ENCODE measurements around the gene PRKCA.
"Not testable (repeated sequence)": the region's sequence is repeated elsewhere in the genome, so short reads cannot be mapped to it uniquely, and the experiment has no call there.

The PRKCA gene

GRCh38 chr17:66386498-66387351, 84.3 kb downstream of the PRKCA start:
- no peak for DNase-seq (ENCODE audit: low read depth)

GRCh38 chr17:66387392-66387981, 85.1 kb downstream of the PRKCA start:
- DNase-seq (ENCODE audit: low read depth), result no peak

- DNase-seq (ENCODE audit: low read depth), result no peak
Measured at GRCh38 chr17:66392783-66393437, 90.5 kb downstream of the PRKCA start.

- no peak for DNase-seq (ENCODE audit: low read depth)
Measured at GRCh38 chr17:66395961-66396360, 93.5 kb downstream of the PRKCA start.

- no peak for DNase-seq (ENCODE audit: low read depth)
Measured at GRCh38 chr17:66397486-66397885, 95.1 kb downstream of the PRKCA start.

- no peak for DNase-seq (ENCODE audit: low read depth)
Measured at GRCh38 chr17:66398059-66398458, 95.6 kb downstream of the PRKCA start.

- DNase-seq (ENCODE audit: low read depth), result no peak
Measured at GRCh38 chr17:66398617-66399016, 96.2 kb downstream of the PRKCA start.

- no peak for DNase-seq (ENCODE audit: low read depth)
Measured at GRCh38 chr17:66399441-66399840, 97.0 kb downstream of the PRKCA start.

GRCh38 chr17:66400041-66400688, 97.8 kb downstream of the PRKCA start:
- DNase-seq (ENCODE audit: low read depth), result not testable (repeated sequence)

GRCh38 chr17:66400698-66401097, 98.3 kb downstream of the PRKCA start:
- no peak for DNase-seq (ENCODE audit: low read depth)

GRCh38 chr17:66401364-66401763, 99.0 kb downstream of the PRKCA start:
- no peak for DNase-seq (ENCODE audit: low read depth)

- no peak for DNase-seq (ENCODE audit: low read depth)
Measured at GRCh38 chr17:66403846-66404556, 101.6 kb downstream of the PRKCA start.

- DNase-seq (ENCODE audit: low read depth), result no peak
Measured at GRCh38 chr17:66405836-66406677, 103.6 kb downstream of the PRKCA start.

- DNase-seq (ENCODE audit: low read depth), result no peak
Measured at GRCh38 chr17:66406701-66407644, 104.6 kb downstream of the PRKCA start.

- no peak for DNase-seq (ENCODE audit: low read depth)
Measured at GRCh38 chr17:66407864-66408263, 105.5 kb downstream of the PRKCA start.

GRCh38 chr17:66411520-66411919, 109.1 kb downstream of the PRKCA start:
- DNase-seq (ENCODE audit: low read depth), result no peak

- DNase-seq (ENCODE audit: low read depth), result no peak
Measured at GRCh38 chr17:66412857-66413558, 110.6 kb downstream of the PRKCA start.

GRCh38 chr17:66413559-66414520, 111.4 kb downstream of the PRKCA start:
- no peak for DNase-seq (ENCODE audit: low read depth)
